GM23338 (cell line): ENCODE results near the gene GC. TPM values are rescaled to one million over a fixed set of nuclear protein-coding genes. Genes with fewer than 3 reads are reported as not detected.

Source experiments
- ATAC-seq: fragments of 200-7000 bp; cut with Tn5 transposase; 3 replicates; pipeline ENCODE4 v1.9.1; 2020
- DNase-seq: peaks from one replicate; pipeline ENCODE4 v3.0.0-alpha.2; 2015; ENCODE audit warnings: low spot score
- H2AFZ ChIP-seq: fragments of 200-600 bp; sonication (generic); 2 replicates; pipeline ENCODE4 v1.8.0; 2016; ENCODE audit warnings: antibody characterized with exemption, mild to moderate bottlenecking, moderate library complexity
- H3F3A ChIP-seq: fragments of 200-600 bp; sonication (generic); replicated peaks from 2 replicates; pipeline ENCODE4 v1.8.0; 2017; ENCODE audit warnings: antibody characterized with exemption, mixed run types, low read depth
- H3K27ac ChIP-seq: fragments of 200-600 bp; sonication (generic); 2 replicates; pipeline ENCODE4 v1.6.1; 2016; ENCODE audit warnings: low read depth
- H3K27me3 ChIP-seq: fragments of 200-600 bp; sonication (generic); 2 replicates; pipeline ENCODE4 v1.8.0; 2016; ENCODE audit warnings: mild to moderate bottlenecking, mixed run types, moderate library complexity; ENCODE audit not compliant: insufficient read depth
- H3K36me3 ChIP-seq: fragments of 200-600 bp; sonication (generic); 2 replicates; pipeline ENCODE4 v1.8.0; 2016; ENCODE audit warnings: mild to moderate bottlenecking; ENCODE audit not compliant: insufficient read depth
- H3K4me1 ChIP-seq: fragments of 200-600 bp; sonication (generic); 2 replicates; pipeline ENCODE4 v1.8.0; 2016; ENCODE audit warnings: mild to moderate bottlenecking, moderate library complexity; ENCODE audit not compliant: insufficient read depth
- H3K4me2 ChIP-seq: fragments of 200-600 bp; sonication (generic); 2 replicates; pipeline ENCODE4 v1.7.1; 2017; ENCODE audit warnings: mixed run types
- H3K4me3 ChIP-seq: fragments of 200-600 bp; sonication (generic); 2 replicates; pipeline ENCODE4 v1.6.1; 2016; ENCODE audit warnings: mixed run types
- H3K79me2 ChIP-seq: fragments of 200-600 bp; sonication (generic); replicated peaks from 2 replicates; pipeline ENCODE4 v1.8.0; 2017; ENCODE audit warnings: mild to moderate bottlenecking; ENCODE audit not compliant: insufficient read depth
- H3K9me2 ChIP-seq: fragments of 200-600 bp; sonication (generic); 2 replicates; pipeline ENCODE4 v1.8.0; 2017; ENCODE audit not compliant: insufficient read depth
- H4K20me1 ChIP-seq: fragments of 200-600 bp; sonication (generic); replicated peaks from 2 replicates; pipeline ENCODE4 v1.8.0; 2017; ENCODE audit warnings: mild to moderate bottlenecking; ENCODE audit not compliant: insufficient read depth
- H3K27ac Mint-ChIP-seq: 2 replicates; pipeline ENCODE4 v1.8.0; 2020; ENCODE audit warnings: inconsistent platforms, mild to moderate bottlenecking, moderate library complexity, mixed read lengths
- H3K27me3 Mint-ChIP-seq: 3 replicates; pipeline ENCODE4 v1.8.0; 2022; ENCODE audit warnings: low read depth, mild to moderate bottlenecking, moderate library complexity, mixed read lengths, inconsistent platforms; ENCODE audit not compliant: insufficient read depth, poor library complexity
- H3K36me3 Mint-ChIP-seq: 3 replicates; pipeline ENCODE4 v1.8.0; 2021; ENCODE audit warnings: low read depth, mild to moderate bottlenecking, inconsistent platforms, moderate library complexity, mixed read lengths
- H3K4me1 Mint-ChIP-seq: 3 replicates; pipeline ENCODE4 v1.8.0; 2020; ENCODE audit warnings: mild to moderate bottlenecking, inconsistent platforms, mixed read lengths
- H3K4me3 Mint-ChIP-seq: 3 replicates; pipeline ENCODE4 v1.8.0; 2021; ENCODE audit warnings: moderate library complexity, mild to moderate bottlenecking, inconsistent platforms, mixed read lengths
- H3K9me3 Mint-ChIP-seq: 3 replicates; pipeline ENCODE4 v1.8.0; 2020; ENCODE audit warnings: moderate library complexity, mild to moderate bottlenecking, inconsistent platforms, mixed read lengths
- CREB1 ChIP-seq: fragments of 250-450 bp; sonication (Bioruptor Pico); IDR thresholded peaks from 2 replicates; pipeline ENCODE4 v1.5.0; 2020; ENCODE audit warnings: low read depth, mild to moderate bottlenecking, moderate library complexity
- EZH2 ChIP-seq: fragments of 200-600 bp; sonication (generic); IDR thresholded peaks from one replicate; pipeline ENCODE4 v1.8.0; 2017; ENCODE audit warnings: antibody characterized with exemption, mild to moderate bottlenecking, low read depth; ENCODE audit not compliant: unreplicated experiment
- EZH2phosphoT487 ChIP-seq: fragments of 200-600 bp; sonication (generic); IDR thresholded peaks from one replicate; pipeline ENCODE4 v1.8.1; 2018; ENCODE audit warnings: antibody characterized with exemption; ENCODE audit not compliant: unreplicated experiment
- JUNB ChIP-seq: IDR thresholded peaks from one replicate; pipeline ENCODE4 v1.6.1; 2016; ENCODE audit warnings: antibody characterized with exemption; ENCODE audit not compliant: unreplicated experiment
- NANOG ChIP-seq: IDR thresholded peaks from 2 replicates; pipeline ENCODE4 v1.6.1; 2016; ENCODE audit warnings: antibody characterized with exemption, borderline replicate concordance
- POLR2AphosphoS5 ChIP-seq: IDR thresholded peaks from 2 replicates; pipeline ENCODE4 v1.6.1; 2016; ENCODE audit warnings: antibody characterized with exemption, low read depth
- STAT1 ChIP-seq: IDR thresholded peaks from one replicate; pipeline ENCODE4 v1.6.1; 2016; ENCODE audit warnings: antibody characterized with exemption; ENCODE audit not compliant: unreplicated experiment
- ZNF114 ChIP-seq: fragments of 250-450 bp; sonication (Bioruptor Pico); IDR thresholded peaks from 2 replicates; pipeline ENCODE4 v1.5.0; 2020; ENCODE audit warnings: mild to moderate bottlenecking, moderate library complexity
- ZNF331 ChIP-seq: fragments of 250-450 bp; sonication (Bioruptor Pico); IDR thresholded peaks from 2 replicates; pipeline ENCODE4 v1.5.0; 2020; ENCODE audit warnings: low read depth, mild to moderate bottlenecking, moderate library complexity
- polyA plus RNA-seq: library from polyadenylated mRNA; unstranded; fragments of >200 nt; fragmentation: Nextera tagmentation; extraction: Ambion mirVana; gene quantifications from 2 replicates; pipeline ENCODE4 v1.2.1, GENCODE V29; 2016
- total RNA-seq: library from RNA; depleted of rRNA; stranded (reverse); fragments of >200 nt; shearing (Covaris generic); gene quantifications from 2 replicates; pipeline ENCODE4 v1.2.3, GENCODE V29; 2014
- TF ChIP-seq, protein P1 (sequence below): fragments of 250-450 bp; sonication (Bioruptor Pico); IDR thresholded peaks from 2 replicates; pipeline ENCODE4 v1.5.0; 2020; ENCODE audit warnings: mild to moderate bottlenecking, moderate library complexity
- TF ChIP-seq, protein P2 (sequence below): IDR thresholded peaks from 2 replicates; pipeline ENCODE4 v1.6.1; 2016; ENCODE audit warnings: antibody characterized with exemption
- TF ChIP-seq, protein P3 (sequence below): IDR thresholded peaks from one replicate; pipeline ENCODE4 v1.6.1; 2018; ENCODE audit warnings: antibody characterized with exemption; ENCODE audit not compliant: unreplicated experiment

The GC gene
- total and polyA plus RNA-seq, 2 experiments from 2014 or later = 0.21 to 1.7 TPM

DNA sequence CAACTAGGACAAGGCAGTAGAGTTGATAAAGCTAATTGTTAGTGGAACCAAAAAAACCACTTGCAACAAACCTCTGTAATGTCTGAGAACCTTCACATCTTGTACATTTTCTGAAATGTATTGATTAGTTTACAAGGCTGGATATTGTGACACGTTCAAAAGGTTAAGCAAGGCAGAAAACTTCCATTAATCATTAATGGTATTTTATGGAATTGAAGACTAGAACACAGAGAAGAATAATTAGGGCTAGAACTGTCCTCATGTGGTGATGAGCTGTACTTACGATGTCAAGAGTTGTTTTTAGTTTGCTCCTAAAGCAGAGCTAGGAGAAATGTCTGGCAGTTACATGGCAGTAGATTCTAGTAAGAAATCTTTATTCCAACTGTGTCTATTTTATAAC, 12.3 kb downstream of the GC start:
- Mint-ChIP-seq H3K4me1 (peaks cover 19% of the 10 kb centered on the region), H3K27me3 (peaks cover 2% of the 10 kb centered on the region), H3K36me3 (peaks cover 17% of the 10 kb centered on the region), H3K9me3 (no peaks in the 10 kb centered on the region), H3K4me3 (no peak overlapping the region), H3K27ac (peak overlapping the region; percentile 50; the same call in 1 of the 2 replicates)
- DNase-seq = no peak
- Histone ChIP-seq H3K27ac (no peak overlapping the region), H2AFZ (no peak overlapping the region), H3F3A (no peaks in the 10 kb centered on the region), H3K4me1 (peaks cover 11% of the 10 kb centered on the region; the same call in 1 of the 2 replicates), H4K20me1 (no peaks in the 10 kb centered on the region), H3K4me2 (no peak overlapping the region), H3K79me2 (no peaks in the 10 kb centered on the region), H3K27me3 (no peaks in the 10 kb centered on the region), H3K36me3 (no peaks in the 10 kb centered on the region), H3K4me3 (no peak overlapping the region), H3K9me2 (peaks cover 2% of the 10 kb centered on the region; the same call in 1 of the 2 replicates)
- ATAC-seq = no peak
- TF ChIP-seq, protein P1, sequence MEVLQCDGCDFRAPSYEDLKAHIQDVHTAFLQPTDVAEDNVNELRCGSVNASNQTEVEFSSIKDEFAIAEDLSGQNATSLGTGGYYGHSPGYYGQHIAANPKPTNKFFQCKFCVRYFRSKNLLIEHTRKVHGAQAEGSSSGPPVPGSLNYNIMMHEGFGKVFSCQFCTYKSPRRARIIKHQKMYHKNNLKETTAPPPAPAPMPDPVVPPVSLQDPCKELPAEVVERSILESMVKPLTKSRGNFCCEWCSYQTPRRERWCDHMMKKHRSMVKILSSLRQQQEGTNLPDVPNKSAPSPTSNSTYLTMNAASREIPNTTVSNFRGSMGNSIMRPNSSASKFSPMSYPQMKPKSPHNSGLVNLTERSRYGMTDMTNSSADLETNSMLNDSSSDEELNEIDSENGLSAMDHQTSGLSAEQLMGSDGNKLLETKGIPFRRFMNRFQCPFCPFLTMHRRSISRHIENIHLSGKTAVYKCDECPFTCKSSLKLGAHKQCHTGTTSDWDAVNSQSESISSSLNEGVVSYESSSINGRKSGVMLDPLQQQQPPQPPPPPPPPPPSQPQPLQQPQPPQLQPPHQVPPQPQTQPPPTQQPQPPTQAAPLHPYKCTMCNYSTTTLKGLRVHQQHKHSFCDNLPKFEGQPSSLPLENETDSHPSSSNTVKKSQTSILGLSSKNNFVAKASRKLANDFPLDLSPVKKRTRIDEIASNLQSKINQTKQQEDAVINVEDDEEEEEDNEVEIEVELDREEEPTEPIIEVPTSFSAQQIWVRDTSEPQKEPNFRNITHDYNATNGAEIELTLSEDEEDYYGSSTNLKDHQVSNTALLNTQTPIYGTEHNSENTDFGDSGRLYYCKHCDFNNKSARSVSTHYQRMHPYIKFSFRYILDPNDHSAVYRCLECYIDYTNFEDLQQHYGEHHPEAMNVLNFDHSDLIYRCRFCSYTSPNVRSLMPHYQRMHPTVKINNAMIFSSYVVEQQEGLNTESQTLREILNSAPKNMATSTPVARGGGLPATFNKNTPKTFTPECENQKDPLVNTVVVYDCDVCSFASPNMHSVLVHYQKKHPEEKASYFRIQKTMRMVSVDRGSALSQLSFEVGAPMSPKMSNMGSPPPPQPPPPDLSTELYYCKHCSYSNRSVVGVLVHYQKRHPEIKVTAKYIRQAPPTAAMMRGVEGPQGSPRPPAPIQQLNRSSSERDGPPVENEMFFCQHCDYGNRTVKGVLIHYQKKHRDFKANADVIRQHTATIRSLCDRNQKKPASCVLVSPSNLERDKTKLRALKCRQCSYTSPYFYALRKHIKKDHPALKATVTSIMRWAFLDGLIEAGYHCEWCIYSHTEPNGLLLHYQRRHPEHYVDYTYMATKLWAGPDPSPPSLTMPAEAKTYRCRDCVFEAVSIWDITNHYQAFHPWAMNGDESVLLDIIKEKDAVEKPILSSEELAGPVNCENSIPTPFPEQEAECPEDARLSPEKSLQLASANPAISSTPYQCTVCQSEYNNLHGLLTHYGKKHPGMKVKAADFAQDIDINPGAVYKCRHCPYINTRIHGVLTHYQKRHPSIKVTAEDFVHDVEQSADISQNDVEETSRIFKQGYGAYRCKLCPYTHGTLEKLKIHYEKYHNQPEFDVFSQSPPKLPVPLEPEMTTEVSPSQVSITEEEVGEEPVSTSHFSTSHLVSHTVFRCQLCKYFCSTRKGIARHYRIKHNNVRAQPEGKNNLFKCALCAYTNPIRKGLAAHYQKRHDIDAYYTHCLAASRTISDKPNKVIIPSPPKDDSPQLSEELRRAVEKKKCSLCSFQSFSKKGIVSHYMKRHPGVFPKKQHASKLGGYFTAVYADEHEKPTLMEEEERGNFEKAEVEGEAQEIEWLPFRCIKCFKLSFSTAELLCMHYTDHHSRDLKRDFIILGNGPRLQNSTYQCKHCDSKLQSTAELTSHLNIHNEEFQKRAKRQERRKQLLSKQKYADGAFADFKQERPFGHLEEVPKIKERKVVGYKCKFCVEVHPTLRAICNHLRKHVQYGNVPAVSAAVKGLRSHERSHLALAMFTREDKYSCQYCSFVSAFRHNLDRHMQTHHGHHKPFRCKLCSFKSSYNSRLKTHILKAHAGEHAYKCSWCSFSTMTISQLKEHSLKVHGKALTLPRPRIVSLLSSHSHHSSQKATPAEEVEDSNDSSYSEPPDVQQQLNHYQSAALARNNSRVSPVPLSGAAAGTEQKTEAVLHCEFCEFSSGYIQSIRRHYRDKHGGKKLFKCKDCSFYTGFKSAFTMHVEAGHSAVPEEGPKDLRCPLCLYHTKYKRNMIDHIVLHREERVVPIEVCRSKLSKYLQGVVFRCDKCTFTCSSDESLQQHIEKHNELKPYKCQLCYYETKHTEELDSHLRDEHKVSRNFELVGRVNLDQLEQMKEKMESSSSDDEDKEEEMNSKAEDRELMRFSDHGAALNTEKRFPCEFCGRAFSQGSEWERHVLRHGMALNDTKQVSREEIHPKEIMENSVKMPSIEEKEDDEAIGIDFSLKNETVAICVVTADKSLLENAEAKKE (CRISPR knock-in tag) = no peak
- no peak for TF ChIP-seq EZH2
- no peak for TF ChIP-seq STAT1
- TF ChIP-seq, protein P2, sequence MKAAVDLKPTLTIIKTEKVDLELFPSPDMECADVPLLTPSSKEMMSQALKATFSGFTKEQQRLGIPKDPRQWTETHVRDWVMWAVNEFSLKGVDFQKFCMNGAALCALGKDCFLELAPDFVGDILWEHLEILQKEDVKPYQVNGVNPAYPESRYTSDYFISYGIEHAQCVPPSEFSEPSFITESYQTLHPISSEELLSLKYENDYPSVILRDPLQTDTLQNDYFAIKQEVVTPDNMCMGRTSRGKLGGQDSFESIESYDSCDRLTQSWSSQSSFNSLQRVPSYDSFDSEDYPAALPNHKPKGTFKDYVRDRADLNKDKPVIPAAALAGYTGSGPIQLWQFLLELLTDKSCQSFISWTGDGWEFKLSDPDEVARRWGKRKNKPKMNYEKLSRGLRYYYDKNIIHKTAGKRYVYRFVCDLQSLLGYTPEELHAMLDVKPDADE = no peak
- no peak for TF ChIP-seq CREB1 (CRISPR knock-in tag)
- no peak for TF ChIP-seq EZH2phosphoT487
- TF ChIP-seq ZNF331 = no peak
- TF ChIP-seq, protein P3, sequence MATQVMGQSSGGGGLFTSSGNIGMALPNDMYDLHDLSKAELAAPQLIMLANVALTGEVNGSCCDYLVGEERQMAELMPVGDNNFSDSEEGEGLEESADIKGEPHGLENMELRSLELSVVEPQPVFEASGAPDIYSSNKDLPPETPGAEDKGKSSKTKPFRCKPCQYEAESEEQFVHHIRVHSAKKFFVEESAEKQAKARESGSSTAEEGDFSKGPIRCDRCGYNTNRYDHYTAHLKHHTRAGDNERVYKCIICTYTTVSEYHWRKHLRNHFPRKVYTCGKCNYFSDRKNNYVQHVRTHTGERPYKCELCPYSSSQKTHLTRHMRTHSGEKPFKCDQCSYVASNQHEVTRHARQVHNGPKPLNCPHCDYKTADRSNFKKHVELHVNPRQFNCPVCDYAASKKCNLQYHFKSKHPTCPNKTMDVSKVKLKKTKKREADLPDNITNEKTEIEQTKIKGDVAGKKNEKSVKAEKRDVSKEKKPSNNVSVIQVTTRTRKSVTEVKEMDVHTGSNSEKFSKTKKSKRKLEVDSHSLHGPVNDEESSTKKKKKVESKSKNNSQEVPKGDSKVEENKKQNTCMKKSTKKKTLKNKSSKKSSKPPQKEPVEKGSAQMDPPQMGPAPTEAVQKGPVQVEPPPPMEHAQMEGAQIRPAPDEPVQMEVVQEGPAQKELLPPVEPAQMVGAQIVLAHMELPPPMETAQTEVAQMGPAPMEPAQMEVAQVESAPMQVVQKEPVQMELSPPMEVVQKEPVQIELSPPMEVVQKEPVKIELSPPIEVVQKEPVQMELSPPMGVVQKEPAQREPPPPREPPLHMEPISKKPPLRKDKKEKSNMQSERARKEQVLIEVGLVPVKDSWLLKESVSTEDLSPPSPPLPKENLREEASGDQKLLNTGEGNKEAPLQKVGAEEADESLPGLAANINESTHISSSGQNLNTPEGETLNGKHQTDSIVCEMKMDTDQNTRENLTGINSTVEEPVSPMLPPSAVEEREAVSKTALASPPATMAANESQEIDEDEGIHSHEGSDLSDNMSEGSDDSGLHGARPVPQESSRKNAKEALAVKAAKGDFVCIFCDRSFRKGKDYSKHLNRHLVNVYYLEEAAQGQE = no peak
- TF ChIP-seq POLR2AphosphoS5 = no peak
- TF ChIP-seq NANOG = no peak
- TF ChIP-seq ZNF114 (CRISPR knock-in tag) = no peak
- TF ChIP-seq JUNB = no peak
